ENCODE data around the gene AMPH.
A peak's percentile ranks its signal among the peaks of the same experiment; 100 is the strongest.
"Not testable (repeated sequence)": the region's sequence is repeated elsewhere in the genome, so short reads cannot be mapped to it uniquely, and the experiment has no call there.

The AMPH gene

GRCh38 chr7:38628630-38629385 is 2.4 kb downstream of the AMPH start:
- no peak for DNase-seq

GRCh38 chr7:38625866-38626265 is 5.3 kb downstream of the AMPH start:
- no peak for DNase-seq

GRCh38 chr7:38615665-38616064 is 15.5 kb downstream of the AMPH start:
- no peak for DNase-seq

- no peak for DNase-seq
Measured at GRCh38 chr7:38607466-38607865, 23.7 kb downstream of the AMPH start.

GRCh38 chr7:38600741-38601140 is 30.4 kb downstream of the AMPH start:
- DNase-seq: no peak

- DNase-seq: no peak
Measured at GRCh38 chr7:38594949-38595348, 36.2 kb downstream of the AMPH start.

GRCh38 chr7:38592737-38593288 is 38.4 kb downstream of the AMPH start:
- DNase-seq: no peak

GRCh38 chr7:38585572-38586354 is 45.4 kb downstream of the AMPH start:
- DNase-seq: no peak

- no peak for DNase-seq
Measured at GRCh38 chr7:38584443-38585210, 46.5 kb downstream of the AMPH start.

GRCh38 chr7:38580485-38580884 is 50.7 kb downstream of the AMPH start:
- no peak for DNase-seq

GRCh38 chr7:38574086-38574485 is 57.1 kb downstream of the AMPH start:
- DNase-seq: no peak

- DNase-seq: not testable (repeated sequence)
Measured at GRCh38 chr7:38571620-38572019, 59.6 kb downstream of the AMPH start.

GRCh38 chr7:38568497-38568896 is 62.7 kb downstream of the AMPH start:
- DNase-seq: no peak

- DNase-seq: no peak
Measured at GRCh38 chr7:38565289-38565688, 65.9 kb downstream of the AMPH start.

- DNase-seq: no peak
Measured at GRCh38 chr7:38563741-38564140, 67.4 kb downstream of the AMPH start.

GRCh38 chr7:38561166-38561565 is 70.0 kb downstream of the AMPH start:
- DNase-seq: no peak

- DNase-seq: no peak
Measured at GRCh38 chr7:38558761-38559345, 72.3 kb downstream of the AMPH start.

- DNase-seq: no peak
Measured at GRCh38 chr7:38554586-38554985, 76.6 kb downstream of the AMPH start.

- peak; percentile 33 for DNase-seq
Measured at GRCh38 chr7:38550836-38551235, 80.3 kb downstream of the AMPH start.

GRCh38 chr7:38548605-38549004 is 82.6 kb downstream of the AMPH start:
- no peak for DNase-seq

GRCh38 chr7:38546763-38547162 is 84.4 kb downstream of the AMPH start:
- no peak for DNase-seq

GRCh38 chr7:38545977-38546376 is 85.2 kb downstream of the AMPH start:
- no peak for DNase-seq

GRCh38 chr7:38542156-38542555 is 89.0 kb downstream of the AMPH start:
- no peak for DNase-seq
